G401 (cell line): ENCODE data around the gene KSR2. TPM values are rescaled to one million over a fixed set of nuclear protein-coding genes. Genes with fewer than 3 reads are reported as not detected.
A peak's percentile ranks its signal among the peaks of the same experiment; 100 is the strongest.
"Not testable (repeated sequence)": the region's sequence is repeated elsewhere in the genome, so short reads cannot be mapped to it uniquely, and the experiment has no call there.

ENCODE experiments used
- DNase-seq: peaks from one replicate; pipeline ENCODE4 v3.0.0-alpha.2; 2015; ENCODE audit warnings: low spot score
- in situ Hi-C: cut with HindIII; loops from 2 replicates; pipeline ENCODE4 v1.10.0; 2016; ENCODE audit warnings: low sequenced_read_pairs, mixed read lengths
- total RNA-seq: library from RNA; depleted of rRNA; stranded (reverse); fragments of >200 nt; shearing (Covaris generic); gene quantifications from 2 replicates; pipeline ENCODE4 v1.2.3, GENCODE V29; 2014

KSR2 gene
- total RNA-seq, 1 experiment from 2014 or later, result not detected

- in situ Hi-C loops, result no loop called here
- DNase-seq, result no peak
Observed at GRCh38 chr12:117792877-117793424, 175.8 kb downstream of the KSR2 start.

- in situ Hi-C loops, result no loop called here
Observed at GRCh38 chr12:117792471-117792870, 176.3 kb downstream of the KSR2 start.

DNA sequence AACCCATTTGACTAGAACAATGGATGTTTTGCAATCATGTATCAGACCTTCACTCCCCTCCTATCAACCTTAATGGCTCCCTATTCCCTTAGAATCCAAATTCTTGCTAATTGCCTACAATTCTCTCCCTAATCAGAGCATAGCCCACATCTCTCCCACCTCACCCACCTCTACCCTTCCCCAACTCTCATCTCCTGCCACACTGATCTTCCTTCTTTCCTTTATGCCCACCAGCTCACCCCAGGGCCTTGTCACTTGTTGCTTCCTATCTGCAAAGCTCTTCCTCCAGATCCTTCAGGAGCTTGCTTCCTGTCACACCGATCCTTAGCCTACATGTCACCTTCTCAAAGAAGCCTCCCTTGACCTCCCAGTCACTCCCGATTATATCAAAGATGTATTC is 177.8 kb downstream of the KSR2 start:
- in situ Hi-C loops, result no loop called here
- DNase-seq, result no peak

More at GRCh38 chr12:117792471-117792870, 176.3 kb downstream of the KSR2 start:
- no peak for DNase-seq

DNA sequence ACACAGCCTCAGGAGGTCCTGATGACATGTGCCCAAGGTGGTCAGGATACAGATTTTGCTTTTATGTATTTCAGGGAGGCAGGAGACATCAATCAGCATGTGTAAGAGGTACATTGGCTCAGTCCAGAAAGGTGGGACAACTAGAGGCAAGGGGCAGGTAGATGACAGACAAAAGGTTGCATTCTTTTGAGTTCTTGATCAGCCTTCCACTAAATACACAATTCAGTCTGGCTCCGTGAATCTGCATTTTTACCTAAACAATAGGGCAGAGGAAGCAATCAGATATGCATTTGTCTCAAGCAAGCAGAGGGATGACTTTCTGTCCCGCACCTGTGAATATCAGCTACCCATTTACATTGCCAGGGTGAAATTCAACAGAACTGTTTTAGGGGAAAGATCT is 178.6 kb downstream of the KSR2 start:
- in situ Hi-C loops, result no loop called here
- no peak for DNase-seq

DNA sequence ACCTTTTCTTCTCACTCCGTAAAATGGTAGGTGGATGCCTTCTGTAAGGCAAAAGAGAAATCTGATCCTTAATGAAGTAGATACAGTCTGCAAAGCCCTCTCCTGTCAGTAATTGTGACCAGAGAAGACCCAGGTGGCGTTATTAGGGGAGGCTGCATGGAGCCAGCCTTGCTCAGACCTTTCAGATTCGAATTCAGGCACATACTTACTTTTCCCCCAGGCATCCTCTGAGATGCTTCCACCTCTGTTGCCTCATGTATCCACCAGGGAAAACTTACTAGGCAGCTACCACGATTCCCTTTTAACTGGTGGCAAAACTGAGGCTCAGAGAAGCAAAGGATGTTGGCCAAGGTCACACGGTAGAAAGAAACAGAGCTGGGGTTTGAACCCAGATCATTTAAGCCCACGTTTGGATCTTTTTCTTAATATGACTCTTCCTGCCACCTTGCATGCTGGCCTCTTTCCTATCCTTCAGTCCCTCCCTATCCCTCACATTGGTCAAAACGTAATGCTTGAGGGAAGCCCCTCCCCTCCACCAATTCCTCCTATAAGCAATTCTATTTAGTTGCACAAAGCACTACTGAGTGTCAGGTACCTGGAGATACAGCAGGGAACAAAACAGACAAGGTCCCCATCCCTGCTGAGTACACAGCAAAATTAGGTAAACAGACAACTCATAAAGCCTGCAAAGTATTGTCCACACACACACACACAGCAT is 179.4 kb downstream of the KSR2 start:
- in situ Hi-C loops, result no loop called here
- DNase-seq, result no peak

- no peak for DNase-seq
- in situ Hi-C loops, result no loop called here
Observed at GRCh38 chr12:117778656-117779055, 190.1 kb downstream of the KSR2 start.

- no peak for DNase-seq
- in situ Hi-C loops, result no loop called here
Observed at GRCh38 chr12:117774941-117775775, 193.6 kb downstream of the KSR2 start.

- in situ Hi-C loops, result no loop called here
- no peak for DNase-seq
Observed at GRCh38 chr12:117768860-117769259, 199.9 kb downstream of the KSR2 start.

GRCh38 chr12:117766008-117766407 is 202.8 kb downstream of the KSR2 start:
- in situ Hi-C loops, result no loop called here
- no peak for DNase-seq

- in situ Hi-C loops, result no loop called here
- DNase-seq, result no peak
Observed at GRCh38 chr12:117762143-117762542, 206.6 kb downstream of the KSR2 start.

DNA sequence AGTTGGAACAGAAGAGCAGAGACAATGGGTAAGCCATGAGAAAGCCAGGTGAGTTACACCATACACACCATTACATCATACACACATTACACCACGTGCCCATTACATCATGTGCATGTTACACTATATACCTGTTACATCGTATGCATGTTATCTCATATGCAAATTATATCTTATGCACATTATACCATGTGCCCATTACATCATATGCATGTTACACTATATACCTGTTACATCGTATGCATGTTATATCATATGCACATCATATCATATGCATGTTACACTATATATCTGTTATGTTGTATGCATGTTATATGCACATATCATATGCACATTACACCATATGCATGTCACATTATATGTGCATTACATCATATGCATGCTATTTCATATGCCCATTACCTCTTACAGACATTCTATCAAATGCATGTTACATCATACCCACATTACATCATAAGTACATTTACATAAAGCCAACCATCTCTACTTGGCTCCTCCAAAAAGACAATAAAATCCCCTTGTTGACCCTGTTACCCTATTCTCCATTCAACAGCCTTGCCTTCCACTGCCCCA is 207.2 kb downstream of the KSR2 start:
- in situ Hi-C loops, result no loop called here
- no peak for DNase-seq

DNA sequence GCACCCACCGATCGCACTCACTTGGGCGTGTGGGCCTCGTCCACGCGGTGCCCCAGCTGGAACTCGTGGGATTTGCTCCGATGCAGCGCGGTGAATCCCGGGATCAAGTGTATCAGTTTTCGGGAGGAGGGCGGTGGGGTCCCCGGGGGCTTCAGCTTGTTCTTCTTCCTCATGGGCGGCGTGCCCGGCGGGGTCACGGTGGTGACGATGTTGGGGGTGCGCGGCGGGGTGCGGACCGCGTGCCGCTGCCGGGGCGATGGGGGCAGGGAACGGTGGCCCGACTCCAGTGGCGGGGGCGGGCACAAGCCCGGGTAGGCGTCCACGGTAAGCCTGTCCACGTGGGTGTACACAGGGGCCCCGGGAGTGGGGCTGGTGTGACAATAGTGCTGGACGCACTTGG is 207.8 kb downstream of the KSR2 start:
- DNase-seq, result no peak
- in situ Hi-C loops, result no loop called here

DNA sequence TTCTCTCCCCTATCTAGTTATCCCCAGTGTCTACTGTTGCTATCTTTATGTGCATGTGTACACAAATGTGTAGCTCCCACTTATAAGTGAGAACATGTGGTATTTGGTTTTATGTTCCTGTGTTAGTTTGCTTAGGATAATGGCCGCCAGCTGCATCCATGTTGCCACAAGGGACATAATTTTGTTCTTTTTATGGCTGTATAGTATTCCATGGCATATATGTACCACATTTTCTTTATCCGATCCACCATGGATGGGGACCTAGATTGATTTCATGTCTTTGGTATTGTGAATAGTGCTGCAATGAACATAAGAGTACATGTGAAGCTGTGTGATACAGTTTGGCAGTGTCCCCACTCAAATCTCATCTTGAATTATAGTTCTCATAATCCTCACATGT is 218.1 kb downstream of the KSR2 start:
- DNase-seq, result no peak
- in situ Hi-C loops, result no loop called here

DNA sequence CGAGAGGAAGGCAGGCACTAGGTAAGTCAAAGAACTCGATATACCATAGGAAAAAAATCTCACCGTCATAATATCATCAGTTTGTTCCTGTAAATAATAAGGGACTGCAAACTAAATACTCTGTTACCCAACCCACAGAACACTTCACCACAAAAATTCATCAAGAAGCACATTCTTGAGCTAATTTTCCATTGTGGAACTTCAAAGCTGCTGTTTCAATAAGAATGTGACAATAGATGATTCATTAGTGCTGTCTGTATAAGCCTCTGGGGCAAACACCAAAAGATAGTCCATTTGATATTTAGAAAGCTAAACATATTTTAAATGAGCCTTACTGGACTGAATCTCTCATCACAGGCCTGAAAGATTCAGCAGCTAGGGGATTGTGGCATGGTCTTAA is 219.4 kb downstream of the KSR2 start:
- no peak for DNase-seq
- in situ Hi-C loops, result no loop called here

GRCh38 chr12:117746358-117746757 is 222.4 kb downstream of the KSR2 start:
- DNase-seq, in situ Hi-C loops: not testable (repeated sequence)

- DNase-seq, result no peak
- in situ Hi-C loops, result no loop called here
Observed at GRCh38 chr12:117744418-117744817, 224.4 kb downstream of the KSR2 start.

- in situ Hi-C loops, result no loop called here
Observed at GRCh38 chr12:117743761-117744160, 225.0 kb downstream of the KSR2 start.

GRCh38 chr12:117742721-117743120 is 226.1 kb downstream of the KSR2 start:
- in situ Hi-C loops, result no loop called here
- DNase-seq, result no peak

More at GRCh38 chr12:117743761-117744160, 225.0 kb downstream of the KSR2 start:
- peak; percentile 84 for DNase-seq

GRCh38 chr12:117738233-117738632 is 230.6 kb downstream of the KSR2 start:
- no peak for DNase-seq
- in situ Hi-C loops, result no loop called here

DNA sequence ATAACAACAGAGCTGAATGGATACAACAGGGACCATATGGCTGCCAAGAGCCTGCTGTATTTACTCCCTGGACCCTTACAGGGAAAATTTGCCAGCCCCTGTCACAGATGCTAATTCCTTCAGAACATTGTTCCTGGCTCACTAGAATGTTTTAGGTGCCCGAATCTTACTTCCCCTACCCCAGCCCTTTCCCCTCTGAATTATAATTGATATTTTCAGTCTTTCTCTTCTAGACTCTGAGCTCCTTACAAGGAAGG is 235.3 kb downstream of the KSR2 start:
- in situ Hi-C loops, result no loop called here
- peak; percentile 67 for DNase-seq
